Spinal cord (tissue), 10 donors: ENCODE data around the gene TAX1BP1. TPM values are rescaled to one million over a fixed set of nuclear protein-coding genes. Genes with fewer than 3 reads are reported as not detected.
"Not testable (repeated sequence)": the region's sequence is repeated elsewhere in the genome, so short reads cannot be mapped to it uniquely, and the experiment has no call there.

Source experiments
- DNase-seq, 6 donors: peaks; one replicate each; pipeline versions ENCODE4 v3.0.0 to v3.0.0-alpha.2; 2013 to 2015; ENCODE audit warnings: low spot score in 6 of 6, low read depth in 4 of 6
- H3K27ac ChIP-seq: one replicate; pipeline ENCODE4 v1.5.1; 2013; ENCODE audit warnings: low read depth, low read length, control low read depth
- H3K27me3 ChIP-seq: one replicate; pipeline ENCODE4 v1.6.1; 2013; ENCODE audit warnings: low read length; ENCODE audit not compliant: control insufficient read depth, insufficient read depth
- H3K36me3 ChIP-seq: one replicate; pipeline ENCODE4 v1.6.1; 2013; ENCODE audit warnings: low read length; ENCODE audit not compliant: control insufficient read depth, insufficient read depth
- H3K4me1 ChIP-seq: one replicate; pipeline ENCODE4 v1.6.1; 2013; ENCODE audit warnings: low read length; ENCODE audit not compliant: control insufficient read depth, insufficient read depth
- H3K4me3 ChIP-seq: one replicate; pipeline ENCODE4 v1.5.1; 2013; ENCODE audit warnings: low read depth, low read length, control low read depth
- H3K9me3 ChIP-seq: one replicate; pipeline ENCODE4 v1.6.1; 2013; ENCODE audit warnings: low read length; ENCODE audit not compliant: control insufficient read depth, insufficient read depth
- WGBS: methylation state at CpG from one replicate; pipeline ENCODE4 v1.1.5; 2013; ENCODE audit warnings: missing lambda C conversion rate; ENCODE audit not compliant: insufficient coverage; 5-methylcytosine and 5-hydroxymethylcytosine counted together
- polyA plus RNA-seq, 2 donors: library from polyadenylated mRNA; unstranded; fragments of 120-200 nt; gene quantifications; one replicate each; pipeline ENCODE4 v1.2.1, GENCODE V29; 2013; ENCODE audit not compliant: insufficient read length in 2 of 2
- total RNA-seq, 2 donors: library from RNA; depleted of rRNA in 1 of 2; stranded (reverse); fragments of 120-200 nt in 1 of 2; fragments of >200 nt in 1 of 2; gene quantifications; one replicate each; pipeline versions ENCODE4 v1.2.3 to v1.2.4, GENCODE V29; 2013 to 2014
- donor health status: healthy.

The TAX1BP1 gene
- total and polyA plus RNA-seq, 4 donors, result 91.2 to 119 (median 107) TPM

GRCh38 chr7:27846388-27846787 lies 106.4 kb downstream of the TAX1BP1 start:
- DNase-seq, result no peak
- Histone ChIP-seq H3K36me3 (no peaks in the 10 kb centered on the region), H3K27ac (no peak overlapping the region), H3K4me3 (no peak overlapping the region), H3K4me1 (peaks cover 19% of the 10 kb centered on the region), H3K27me3 (no peaks in the 10 kb centered on the region), H3K9me3 (no peaks in the 10 kb centered on the region)
- 100% methylated on average over 1 of the region's 3 CpGs for WGBS

- Histone ChIP-seq H3K4me3 (no peak overlapping the region), H3K27me3 (no peaks in the 10 kb centered on the region), H3K4me1 (no peaks in the 10 kb centered on the region), H3K9me3 (no peaks in the 10 kb centered on the region), H3K36me3 (no peaks in the 10 kb centered on the region), H3K27ac (no peak overlapping the region)
- 100% methylated on average over 2 of the region's 5 CpGs for WGBS
- no peak for DNase-seq
Measured at GRCh38 chr7:27850531-27850930, 110.6 kb downstream of the TAX1BP1 start.

GRCh38 chr7:27856703-27857485 lies 116.9 kb downstream of the TAX1BP1 start:
- H3K9me3 ChIP-seq, H3K4me1 ChIP-seq, H3K4me3 ChIP-seq, H3K27me3 ChIP-seq, H3K36me3 ChIP-seq, DNase-seq, H3K27ac ChIP-seq: not testable (repeated sequence)
- 97% methylated on average over 26 of the region's 28 CpGs for WGBS

- H3K27ac ChIP-seq, result no peak overlapping the region
- H3K9me3 ChIP-seq, result no peaks in the 10 kb centered on the region
- DNase-seq, result no peak
- no peak overlapping the region for H3K4me3 ChIP-seq
- H3K4me1 ChIP-seq, result peaks cover 4% of the 10 kb centered on the region
- H3K27me3 ChIP-seq, result no peaks in the 10 kb centered on the region
- 69% methylated on average over 4 of the region's 6 CpGs for WGBS
- H3K36me3 ChIP-seq, result peaks cover 6% of the 10 kb centered on the region
Measured at GRCh38 chr7:27860800-27861199, 120.8 kb downstream of the TAX1BP1 start.

GRCh38 chr7:27861747-27862146 lies 121.8 kb downstream of the TAX1BP1 start:
- no peak overlapping the region for H3K27ac ChIP-seq

GRCh38 chr7:27863880-27864279 lies 123.9 kb downstream of the TAX1BP1 start:
- Histone ChIP-seq H3K27ac (no peak overlapping the region), H3K36me3 (no peaks in the 10 kb centered on the region), H3K9me3 (no peaks in the 10 kb centered on the region), H3K4me1 (peaks cover 11% of the 10 kb centered on the region), H3K27me3 (no peaks in the 10 kb centered on the region), H3K4me3 (no peak overlapping the region)
- 81% methylated on average over 6 of the region's 11 CpGs for WGBS
- DNase-seq, result peak in 2 of 6 donors; percentile 11 to 30

More at GRCh38 chr7:27861747-27862146, 121.8 kb downstream of the TAX1BP1 start:
- peaks cover 4% of the 10 kb centered on the region for H3K4me1 ChIP-seq
- no peaks in the 10 kb centered on the region for H3K9me3 ChIP-seq
- H3K27me3 ChIP-seq, result no peaks in the 10 kb centered on the region
- WGBS, result no CpG with 5 or more reads among the region's 3 CpGs
- no peak for DNase-seq
- H3K36me3 ChIP-seq, result peaks cover 6% of the 10 kb centered on the region
- H3K4me3 ChIP-seq, result no peak overlapping the region

- no CpG with 5 or more reads among the region's 2 CpGs for WGBS
- no peak for DNase-seq
- Histone ChIP-seq H3K27ac (no peak overlapping the region), H3K4me1 (peaks cover 13% of the 10 kb centered on the region), H3K9me3 (no peaks in the 10 kb centered on the region), H3K36me3 (no peaks in the 10 kb centered on the region), H3K4me3 (no peak overlapping the region), H3K27me3 (no peaks in the 10 kb centered on the region)
Measured at GRCh38 chr7:27866256-27866655, 126.3 kb downstream of the TAX1BP1 start.

- Histone ChIP-seq H3K27me3 (no peaks in the 10 kb centered on the region), H3K27ac (no peak overlapping the region), H3K4me3 (no peak overlapping the region), H3K36me3 (no peaks in the 10 kb centered on the region), H3K4me1 (peaks cover 13% of the 10 kb centered on the region), H3K9me3 (no peaks in the 10 kb centered on the region)
- peak in 2 of 6 donors; percentile 41 to 73 for DNase-seq
- WGBS, result 63% methylated on average over 10 of the region's 17 CpGs
Measured at GRCh38 chr7:27866828-27867672, 127.1 kb downstream of the TAX1BP1 start.

- no peak for DNase-seq
- H3K9me3 ChIP-seq, result no peaks in the 10 kb centered on the region
- 90% methylated on average over 14 of the region's 15 CpGs for WGBS
- peaks cover 17% of the 10 kb centered on the region for H3K4me1 ChIP-seq
- H3K27me3 ChIP-seq, result no peaks in the 10 kb centered on the region
- no peak overlapping the region for H3K27ac ChIP-seq
- H3K4me3 ChIP-seq, result no peak overlapping the region
- no peaks in the 10 kb centered on the region for H3K36me3 ChIP-seq
Measured at GRCh38 chr7:27868131-27868550, 128.2 kb downstream of the TAX1BP1 start.
